ENCODE results near the gene MAGI2. TPM values are rescaled to one million over a fixed set of nuclear protein-coding genes. Genes with fewer than 3 reads are reported as not detected.

MAGI2 gene
- total and polyA plus RNA-seq, 2 experiments from 2014 or later: 10.4 to 26.4 TPM

GRCh38 chr7:78148166-78148894 lies 1305.1 kb downstream of the MAGI2 start:
- no peak overlapping the region; the same call in 1 of the 2 replicates for H3K27ac Mint-ChIP-seq
- TF ChIP-seq CREB1 (CRISPR knock-in tag; IDR thresholded peaks at IDR 0.05; ENCODE audit: low read depth) (no peak), CTCF (conservative IDR thresholded peaks at IDR 0.05; ENCODE audit: low read depth in 2 of 2) (no peak), EZH2 (IDR thresholded peaks at IDR 0.05; ENCODE audit: low read depth, unreplicated experiment) (no peak), POLR2AphosphoS5 (IDR thresholded peaks at IDR 0.05; ENCODE audit: low read depth) (no peak), EZH2phosphoT487 (IDR thresholded peaks at IDR 0.05; ENCODE audit: unreplicated experiment) (no peak), JUNB (IDR thresholded peaks at IDR 0.05; ENCODE audit: unreplicated experiment) (no peak), ZNF331 (CRISPR knock-in tag; IDR thresholded peaks at IDR 0.05; ENCODE audit: low read depth) (no peak), ZNF114 (CRISPR knock-in tag; IDR thresholded peaks at IDR 0.05) (no peak), ZNF462 (CRISPR knock-in tag; IDR thresholded peaks at IDR 0.05) (no peak), NANOG (IDR thresholded peaks at IDR 0.05; ENCODE audit: borderline replicate concordance) (no peak), STAT1 (IDR thresholded peaks at IDR 0.05; ENCODE audit: unreplicated experiment) (no peak), REST (IDR thresholded peaks at IDR 0.05; ENCODE audit: unreplicated experiment) (no peak), ETS1 (IDR thresholded peaks at IDR 0.05) (no peak)
- peaks cover 5% of the 10 kb centered on the region; the same call in 2 of the 3 replicates for H3K4me1 Mint-ChIP-seq
- peaks cover 6% of the 10 kb centered on the region for H3K27me3 Mint-ChIP-seq (ENCODE audit: insufficient read depth, low read depth, poor library complexity)
- Histone ChIP-seq H3F3A (replicated peaks; ENCODE audit: low read depth) (no peaks in the 10 kb centered on the region), H3K36me3 (ENCODE audit: insufficient read depth) (no peaks in the 10 kb centered on the region), H3K27ac (ENCODE audit: low read depth) (no peak overlapping the region), H3K9me2 (ENCODE audit: insufficient read depth) (0 out of 2 replicates have a peak, but pooled peaks cover 3% of the 10 kb centered on the region), H4K20me1 (replicated peaks; ENCODE audit: insufficient read depth) (no peaks in the 10 kb centered on the region), H3K79me2 (replicated peaks; ENCODE audit: insufficient read depth) (no peaks in the 10 kb centered on the region), H2AFZ (no peak overlapping the region), H3K4me1 (ENCODE audit: insufficient read depth) (no peaks in the 10 kb centered on the region; the same call in 1 of the 2 replicates), H3K4me2 (no peak overlapping the region), H3K27me3 (ENCODE audit: insufficient read depth) (no peaks in the 10 kb centered on the region), H3K4me3 (no peak overlapping the region)
- no peaks in the 10 kb centered on the region; the same call in 2 of the 3 replicates for H3K36me3 Mint-ChIP-seq (ENCODE audit: low read depth)
- no peak overlapping the region for H3K4me3 Mint-ChIP-seq
- no peaks in the 10 kb centered on the region; the same call in 2 of the 3 replicates for H3K9me3 Mint-ChIP-seq
- DNase-seq (ENCODE audit: low spot score): no peak
- no peak for ATAC-seq
